Measurements from ENCODE around the gene SLC19A1.

DNA sequence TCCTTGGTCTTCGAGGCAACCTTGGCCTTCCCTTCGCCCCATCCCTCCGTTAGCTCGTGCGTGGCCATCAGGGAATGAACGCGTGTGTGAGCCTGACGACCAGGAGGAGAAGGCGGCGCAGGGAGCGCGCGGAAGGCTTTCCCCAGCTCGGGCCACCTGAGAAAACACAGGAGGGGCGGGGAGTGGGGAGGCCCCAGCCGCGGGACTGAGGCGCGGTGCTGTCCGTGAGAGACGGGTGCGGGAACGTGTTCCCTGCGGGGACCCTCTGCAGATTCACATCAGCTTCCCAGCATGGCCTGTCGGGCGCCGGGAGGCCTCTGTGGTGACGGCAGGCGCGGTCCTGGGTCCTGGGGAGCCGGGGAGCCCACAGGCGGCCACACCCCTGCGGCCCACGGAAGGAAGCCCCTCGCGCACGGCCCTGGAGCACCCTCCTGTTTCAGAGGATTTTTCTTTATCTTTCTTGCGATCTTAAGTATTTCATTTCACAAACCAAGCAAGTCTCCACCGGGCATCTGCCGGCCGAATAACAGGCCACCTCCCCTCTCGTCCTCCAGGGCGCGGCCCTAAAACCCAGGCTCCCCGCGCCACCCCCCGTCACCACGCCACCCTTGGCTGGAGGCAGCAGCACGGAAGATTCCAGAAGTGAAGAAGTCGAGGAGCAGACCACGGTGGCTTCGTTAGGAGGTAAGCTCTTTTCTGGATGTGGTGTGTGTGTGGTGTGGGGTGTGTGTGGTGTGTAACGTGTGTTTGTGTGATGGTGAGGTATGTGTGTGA, 66.3 kb downstream of the SLC19A1 start:
- no peak for TF ChIP-seq POLR2A (IDR thresholded peaks at IDR 0.05)
- TF ChIP-seq, protein P1, sequence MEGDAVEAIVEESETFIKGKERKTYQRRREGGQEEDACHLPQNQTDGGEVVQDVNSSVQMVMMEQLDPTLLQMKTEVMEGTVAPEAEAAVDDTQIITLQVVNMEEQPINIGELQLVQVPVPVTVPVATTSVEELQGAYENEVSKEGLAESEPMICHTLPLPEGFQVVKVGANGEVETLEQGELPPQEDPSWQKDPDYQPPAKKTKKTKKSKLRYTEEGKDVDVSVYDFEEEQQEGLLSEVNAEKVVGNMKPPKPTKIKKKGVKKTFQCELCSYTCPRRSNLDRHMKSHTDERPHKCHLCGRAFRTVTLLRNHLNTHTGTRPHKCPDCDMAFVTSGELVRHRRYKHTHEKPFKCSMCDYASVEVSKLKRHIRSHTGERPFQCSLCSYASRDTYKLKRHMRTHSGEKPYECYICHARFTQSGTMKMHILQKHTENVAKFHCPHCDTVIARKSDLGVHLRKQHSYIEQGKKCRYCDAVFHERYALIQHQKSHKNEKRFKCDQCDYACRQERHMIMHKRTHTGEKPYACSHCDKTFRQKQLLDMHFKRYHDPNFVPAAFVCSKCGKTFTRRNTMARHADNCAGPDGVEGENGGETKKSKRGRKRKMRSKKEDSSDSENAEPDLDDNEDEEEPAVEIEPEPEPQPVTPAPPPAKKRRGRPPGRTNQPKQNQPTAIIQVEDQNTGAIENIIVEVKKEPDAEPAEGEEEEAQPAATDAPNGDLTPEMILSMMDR (IDR thresholded peaks at IDR 0.05): no peak
